ENCODE results near the gene MALRD1.

DNA sequence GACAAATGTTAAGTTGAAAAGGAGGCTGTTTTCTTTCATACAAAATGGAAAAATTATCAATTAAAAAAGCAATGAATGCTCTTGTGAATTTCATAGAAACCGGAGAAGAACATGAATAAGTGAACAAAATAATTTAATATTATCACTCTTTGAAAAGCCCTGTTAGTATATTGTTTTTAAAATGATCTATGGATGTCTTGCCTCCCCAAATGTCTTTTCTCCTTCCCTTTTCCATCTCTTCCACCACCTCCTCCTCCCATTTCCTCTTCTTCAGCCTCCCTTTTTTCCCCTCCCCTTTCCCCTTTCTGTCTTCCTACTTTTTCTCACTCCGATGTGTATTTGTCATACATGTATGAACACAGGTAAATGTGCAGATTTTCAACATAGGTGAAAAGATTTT is 234.7 kb downstream of the MALRD1 start:
- TF ChIP-seq POLR2A (IDR thresholded peaks at IDR 0.05) = no peak
- TF ChIP-seq, protein P1, sequence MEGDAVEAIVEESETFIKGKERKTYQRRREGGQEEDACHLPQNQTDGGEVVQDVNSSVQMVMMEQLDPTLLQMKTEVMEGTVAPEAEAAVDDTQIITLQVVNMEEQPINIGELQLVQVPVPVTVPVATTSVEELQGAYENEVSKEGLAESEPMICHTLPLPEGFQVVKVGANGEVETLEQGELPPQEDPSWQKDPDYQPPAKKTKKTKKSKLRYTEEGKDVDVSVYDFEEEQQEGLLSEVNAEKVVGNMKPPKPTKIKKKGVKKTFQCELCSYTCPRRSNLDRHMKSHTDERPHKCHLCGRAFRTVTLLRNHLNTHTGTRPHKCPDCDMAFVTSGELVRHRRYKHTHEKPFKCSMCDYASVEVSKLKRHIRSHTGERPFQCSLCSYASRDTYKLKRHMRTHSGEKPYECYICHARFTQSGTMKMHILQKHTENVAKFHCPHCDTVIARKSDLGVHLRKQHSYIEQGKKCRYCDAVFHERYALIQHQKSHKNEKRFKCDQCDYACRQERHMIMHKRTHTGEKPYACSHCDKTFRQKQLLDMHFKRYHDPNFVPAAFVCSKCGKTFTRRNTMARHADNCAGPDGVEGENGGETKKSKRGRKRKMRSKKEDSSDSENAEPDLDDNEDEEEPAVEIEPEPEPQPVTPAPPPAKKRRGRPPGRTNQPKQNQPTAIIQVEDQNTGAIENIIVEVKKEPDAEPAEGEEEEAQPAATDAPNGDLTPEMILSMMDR (IDR thresholded peaks at IDR 0.05) = no peak

Measured in right lobe of liver (tissue), 4 donors.